CD4-positive, alpha-beta T cell treated with Interleukin-10 for 1 hour (primary cell): ENCODE data around the gene VIM.
A peak's percentile ranks its signal among the peaks of the same experiment; 100 is the strongest.
"Not testable (repeated sequence)": the region's sequence is repeated elsewhere in the genome, so short reads cannot be mapped to it uniquely, and the experiment has no call there.

Experiments
- DNase-seq: peaks from one replicate; pipeline ENCODE4 v3.0.0-alpha.2; 2020

VIM gene

GRCh38 chr10:17257466-17258321 lies 29.7 kb downstream of the VIM start:
- DNase-seq, result peak; percentile 78

GRCh38 chr10:17262502-17262901 lies 34.5 kb downstream of the VIM start:
- DNase-seq, result no peak

GRCh38 chr10:17263580-17263979 lies 35.5 kb downstream of the VIM start:
- DNase-seq, result no peak

GRCh38 chr10:17265468-17265867 lies 37.4 kb downstream of the VIM start:
- DNase-seq, result no peak

GRCh38 chr10:17266549-17266948 lies 38.5 kb downstream of the VIM start:
- not testable (repeated sequence) for DNase-seq

- DNase-seq, result no peak
These were observed 44.6 kb downstream of the VIM start for GRCh38 chr10:17272648-17273047.

- no peak for DNase-seq
These were observed 45.4 kb downstream of the VIM start for GRCh38 chr10:17273403-17273802.

- DNase-seq, result no peak
These were observed 48.8 kb downstream of the VIM start for GRCh38 chr10:17276756-17277424.

- DNase-seq, result no peak
These were observed 50.7 kb downstream of the VIM start for GRCh38 chr10:17278607-17279240.

GRCh38 chr10:17282311-17282710 lies 54.3 kb downstream of the VIM start:
- DNase-seq, result no peak

GRCh38 chr10:17286562-17287550 lies 58.8 kb downstream of the VIM start:
- no peak for DNase-seq
